Measurements from ENCODE around the gene IP6K2.

The IP6K2 gene

DNA sequence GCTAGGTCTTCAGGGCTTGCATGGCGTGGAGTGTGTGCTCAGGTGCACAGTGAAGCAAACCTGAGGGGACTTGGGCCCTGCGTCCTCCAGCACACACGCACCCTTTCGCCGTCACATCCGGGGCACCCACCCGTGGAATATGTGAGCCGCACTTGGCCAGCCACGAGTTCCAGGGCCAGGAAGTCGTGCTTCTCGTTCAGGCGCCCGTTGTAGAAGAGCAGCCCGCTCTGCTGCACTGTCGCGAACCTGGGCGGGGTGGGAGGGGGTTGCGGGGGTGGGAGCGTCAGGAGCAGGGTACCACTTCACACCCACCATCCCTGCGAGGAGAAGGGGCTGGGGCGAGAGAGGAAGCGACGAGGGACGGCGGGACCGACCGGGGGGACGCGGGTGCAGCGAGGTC, 61.4 kb downstream of the IP6K2 start:
- DNase-seq, result no peak
- in situ Hi-C loops (cut with HindIII; ENCODE audit: low pct_ligation_motif_present, low pct_unique_long_range_greater_than_20kb, low sequenced_read_pairs), result no loop called here

DNA sequence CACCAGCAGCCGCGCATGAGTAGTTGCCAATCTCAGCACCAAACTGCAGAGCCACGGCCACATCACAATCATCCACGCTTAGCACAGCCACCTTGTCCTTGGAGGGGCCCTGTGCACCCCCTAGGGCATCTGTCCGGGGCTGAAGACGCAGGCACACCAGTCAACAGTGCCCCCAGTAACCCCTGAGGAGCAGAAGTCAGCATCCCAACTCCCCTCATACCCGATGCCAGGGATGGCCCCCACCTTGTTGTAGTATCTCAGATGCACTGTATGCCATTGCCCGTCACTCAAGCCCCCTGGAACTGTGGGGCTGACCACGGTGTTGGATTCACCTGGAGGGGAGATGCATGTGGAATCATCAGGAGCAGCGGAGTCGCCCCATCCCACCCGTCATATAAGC, 62.0 kb downstream of the IP6K2 start:
- in situ Hi-C loops (cut with HindIII; ENCODE audit: low pct_ligation_motif_present, low pct_unique_long_range_greater_than_20kb, low sequenced_read_pairs), result no loop called here
- no peak for DNase-seq

- in situ Hi-C loops (cut with HindIII; ENCODE audit: low pct_ligation_motif_present, low pct_unique_long_range_greater_than_20kb, low sequenced_read_pairs), result no loop called here
- DNase-seq, result no peak
Observed at GRCh38 chr3:48652923-48653715, 63.9 kb downstream of the IP6K2 start.

DNA sequence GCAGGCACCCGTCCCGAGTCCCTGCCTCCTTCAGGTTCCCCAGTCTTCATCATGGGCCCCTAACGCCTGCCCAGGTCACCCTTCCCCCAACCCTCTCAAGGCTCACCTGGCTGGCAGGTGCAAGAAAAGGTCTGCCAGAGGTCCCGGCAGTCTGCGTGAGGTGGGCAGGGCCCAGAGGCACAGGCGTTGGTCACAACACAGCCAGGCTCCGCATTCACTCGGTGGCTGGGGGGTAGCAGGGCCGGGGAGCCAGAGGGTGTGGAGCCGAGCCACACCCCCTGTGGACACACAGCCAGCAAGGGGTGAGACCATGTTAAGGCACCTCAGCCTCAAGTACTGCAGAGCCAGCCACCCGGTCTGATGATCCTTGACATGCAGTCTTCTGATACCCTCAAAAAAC, 65.2 kb downstream of the IP6K2 start:
- DNase-seq, result no peak
- in situ Hi-C loops (cut with HindIII; ENCODE audit: low pct_ligation_motif_present, low pct_unique_long_range_greater_than_20kb, low sequenced_read_pairs), result no loop called here

- in situ Hi-C loops (cut with HindIII; ENCODE audit: low pct_ligation_motif_present, low pct_unique_long_range_greater_than_20kb, low sequenced_read_pairs), result no loop called here
- no peak for DNase-seq
Observed at GRCh38 chr3:48650723-48651122, 66.3 kb downstream of the IP6K2 start.

DNA sequence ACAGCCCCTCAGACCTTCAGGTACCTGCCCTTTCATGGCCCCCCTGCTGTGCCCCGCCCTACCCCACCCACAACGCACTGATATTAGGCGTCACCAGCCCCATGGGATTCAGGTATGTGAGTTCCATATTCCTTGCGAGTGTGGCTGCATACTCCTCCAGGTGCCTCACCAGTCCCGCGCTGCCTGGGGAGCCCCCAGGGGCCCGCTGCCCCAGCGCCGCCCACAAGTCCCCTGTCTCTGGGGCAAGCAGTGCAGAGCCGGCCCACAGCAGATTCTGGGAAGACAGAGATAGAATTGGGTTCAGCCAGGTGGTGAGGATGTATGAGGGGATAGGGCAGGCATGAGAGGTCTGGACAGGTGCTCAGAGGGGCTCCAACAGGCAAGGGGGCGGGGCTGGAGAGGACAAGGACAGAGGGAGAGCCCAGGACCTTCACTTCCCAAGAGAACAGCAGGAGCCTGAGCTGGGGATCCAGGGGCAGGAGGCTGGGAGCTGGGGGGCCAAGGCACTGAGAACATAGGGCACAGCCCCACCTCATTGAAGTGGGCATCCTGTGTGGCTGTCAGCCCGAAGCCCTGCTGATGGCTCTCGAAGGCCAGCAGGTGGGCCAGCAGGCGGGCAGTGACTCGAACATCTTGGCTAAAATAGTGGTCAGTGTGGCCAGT, 68.7 kb downstream of the IP6K2 start:
- in situ Hi-C loops (cut with HindIII; ENCODE audit: low pct_ligation_motif_present, low pct_unique_long_range_greater_than_20kb, low sequenced_read_pairs), result no loop called here
- DNase-seq, result no peak

DNA sequence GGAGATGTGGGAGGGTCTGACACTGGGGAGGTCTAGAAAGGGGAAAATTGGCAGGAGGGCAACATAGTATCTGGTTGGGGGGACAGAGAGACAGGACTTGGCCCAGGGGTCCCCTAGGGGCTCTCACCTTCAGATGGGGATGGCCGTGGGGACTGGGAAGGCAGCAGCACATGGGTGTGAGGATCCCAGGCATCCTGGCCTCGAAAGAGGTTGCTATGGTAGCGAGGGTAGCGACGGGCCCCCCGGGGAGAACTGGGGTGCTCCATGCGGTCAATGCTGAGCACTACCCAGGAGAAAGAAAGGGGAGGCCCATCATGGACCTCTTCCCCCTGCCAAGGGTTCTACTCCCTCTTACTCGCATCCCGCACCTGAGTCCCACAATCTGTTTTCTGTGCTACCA, 69.3 kb downstream of the IP6K2 start:
- in situ Hi-C loops (cut with HindIII; ENCODE audit: low pct_ligation_motif_present, low pct_unique_long_range_greater_than_20kb, low sequenced_read_pairs), result no loop called here
- no peak for DNase-seq

- in situ Hi-C loops (cut with HindIII; ENCODE audit: low pct_ligation_motif_present, low pct_unique_long_range_greater_than_20kb, low sequenced_read_pairs), result no loop called here
- DNase-seq, result no peak
Observed at GRCh38 chr3:48644898-48645760, 71.9 kb downstream of the IP6K2 start.

- DNase-seq, result no peak
- in situ Hi-C loops (cut with HindIII; ENCODE audit: low pct_ligation_motif_present, low pct_unique_long_range_greater_than_20kb, low sequenced_read_pairs), result no loop called here
Observed at GRCh38 chr3:48642605-48643004, 74.4 kb downstream of the IP6K2 start.

DNA sequence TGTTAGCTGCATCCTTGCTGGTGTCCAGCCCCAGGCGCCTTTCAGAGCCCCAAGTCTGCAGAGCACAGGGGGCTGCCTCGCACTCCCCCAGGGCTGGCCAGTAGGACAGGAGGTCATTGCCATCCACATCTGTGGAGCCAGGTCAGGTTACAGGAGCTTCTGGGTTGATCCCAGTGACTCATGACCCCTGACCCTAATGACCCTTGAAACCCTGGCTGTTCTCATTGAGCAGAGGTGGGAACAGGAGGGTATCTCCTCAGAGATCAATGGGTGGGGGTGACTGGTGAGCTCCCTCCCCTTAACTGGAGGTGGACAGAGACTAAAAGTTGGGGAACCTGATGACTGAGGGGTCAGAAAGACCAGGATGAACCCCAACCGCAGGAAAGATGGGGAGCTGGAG, 75.6 kb downstream of the IP6K2 start:
- DNase-seq, result no peak
- in situ Hi-C loops (cut with HindIII; ENCODE audit: low pct_ligation_motif_present, low pct_unique_long_range_greater_than_20kb, low sequenced_read_pairs), result no loop called here

DNA sequence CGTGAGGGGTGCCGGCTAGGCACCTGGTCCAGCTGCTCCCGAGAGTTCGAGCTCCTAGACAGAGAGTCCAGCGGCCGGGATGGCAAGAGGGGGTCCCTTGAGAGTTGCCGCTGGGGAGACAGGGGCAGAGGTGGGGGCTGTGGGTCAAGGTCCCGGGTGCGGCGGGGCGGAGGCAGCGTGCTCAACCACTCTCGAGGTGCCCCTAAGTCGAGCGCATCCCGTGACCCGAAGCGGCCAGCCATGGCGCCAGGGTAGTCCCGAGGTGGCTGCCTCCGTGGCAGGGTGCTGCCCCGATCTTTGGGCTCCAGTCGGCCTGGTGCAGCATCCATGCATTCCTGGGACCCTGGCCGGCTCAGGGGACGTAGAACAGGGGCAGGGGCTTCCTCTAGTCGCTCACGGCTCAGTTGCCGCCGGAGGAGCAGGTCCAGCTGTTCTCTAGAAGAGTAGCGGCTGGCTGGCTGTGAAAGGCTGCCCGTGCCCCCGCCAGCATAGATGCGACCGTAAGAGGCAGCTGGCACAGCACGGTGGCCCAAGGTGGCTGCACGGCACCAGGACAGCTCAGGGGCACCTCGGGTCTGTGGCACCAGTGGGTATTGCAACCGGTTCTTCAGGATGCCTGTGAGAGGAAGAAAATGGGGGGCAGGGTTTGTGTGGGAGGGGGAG, 76.9 kb downstream of the IP6K2 start:
- in situ Hi-C loops (cut with HindIII; ENCODE audit: low pct_ligation_motif_present, low pct_unique_long_range_greater_than_20kb, low sequenced_read_pairs), result no loop called here
- no peak for DNase-seq

All from ACHN (cell line).